ENCODE data around the gene GPR45. TPM values are rescaled to one million over a fixed set of nuclear protein-coding genes. Genes with fewer than 3 reads are reported as not detected.

The GPR45 gene
- total and polyA plus RNA-seq, 9 of the 15 experiments (the other 6 are each of a cell fraction or from before 2014, with no cell fraction given), result not detected

DNA sequence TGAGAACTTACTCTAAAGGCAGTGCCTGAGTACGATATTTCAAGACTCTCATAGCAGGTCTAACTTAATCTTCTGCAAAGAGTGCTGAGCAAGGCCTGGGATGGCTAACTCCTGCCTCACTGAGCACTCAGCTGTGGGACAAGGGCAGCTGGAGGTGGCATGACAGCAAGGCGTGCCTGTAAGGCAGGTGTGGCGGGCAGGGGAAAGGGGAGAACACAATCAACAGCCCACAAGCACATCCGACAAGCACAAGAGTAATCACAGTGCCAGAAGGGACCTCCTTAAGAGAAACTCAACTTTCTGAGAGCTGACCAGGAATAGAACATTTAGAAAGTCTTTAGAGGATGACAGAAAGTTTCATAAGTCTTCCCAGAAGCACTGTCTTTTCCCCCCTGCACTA lies 42.0 kb downstream of the GPR45 start:
- 92% methylated on average over 3 of the region's 4 CpGs for WGBS (ENCODE audit: insufficient coverage, low coverage, missing lambda C conversion rate)
- intact Hi-C loops (cut with micrococcal nuclease) (no loop called here), in situ Hi-C loops (cut with MboI) (no loop called here)
- Histone ChIP-seq H3K9me1 (ENCODE audit: control insufficient read depth, insufficient read depth, low read length) (peaks cover 3% of the 10 kb centered on the region), H3K4me3 (no peak overlapping the region), H3K9me3 (replicated peaks; ENCODE audit: control insufficient read depth, insufficient read depth, low read depth, low read length) (no peaks in the 10 kb centered on the region), H3K9ac (ENCODE audit: insufficient read depth in 1 of 2, low read depth in 2 of 2, low read length in 2 of 2) (no peak overlapping the region; a peak in 1 of 4 replicates), H3K27ac (ENCODE audit: extremely low read depth, low read depth, low read length) (no peak overlapping the region), H3K4me2 (ENCODE audit: insufficient read depth, low read length) (no peak overlapping the region), H3K36me3 (ENCODE audit: control insufficient read depth, insufficient read depth, low read length) (peaks cover 83% of the 10 kb centered on the region; the same call in 2 of the 3 replicates), H3K4me1 (replicated peaks in 1 of 2; ENCODE audit: control insufficient read depth in 2 of 2, insufficient read depth in 2 of 2, low read length in 2 of 2) (0 out of 5 replicates have a peak, but pooled peaks cover 0 to 3% of the 10 kb centered on the region in 2 experiments), H3K79me2 (ENCODE audit: control insufficient read depth, insufficient read depth, low read length) (no peaks in the 10 kb centered on the region), H3K27me3 (ENCODE audit: control insufficient read depth in 2 of 2, insufficient read depth in 2 of 2, low read length in 2 of 2) (no peaks in the 10 kb centered on the region), H2AFZ (ENCODE audit: low read depth, low read length) (no peak overlapping the region), H4K20me1 (replicated peaks; ENCODE audit: control insufficient read depth, insufficient read depth, low read length) (peaks cover 3% of the 10 kb centered on the region; the same call in 1 of the 2 replicates)
- DNase-seq (ENCODE audit: extremely low read depth in 1 of 4, low spot score in 3 of 4), result no peak
- ATAC-seq, result no peak
- BruUV-seq (replicated peaks), result no TSS peak
- ChIA-PET CTCF (ENCODE audit: low intra/inter-chr PET ratio) (no interaction called here), POLR2A (interaction anchor here (1.0 kb wide), 1 partner anchor 10 kb away, joined by 3 read pairs; no protein-coding TSS in a partner anchor)
- no peak for FAIRE-seq
- no peak for TF ChIP-seq HIVEP1 (CRISPR knock-in tag; IDR thresholded peaks at IDR 0.05)
- TF ChIP-seq HDAC6 (IDR thresholded peaks at IDR 0.05; ENCODE audit: low read depth, low read length), result no peak
- no peak for TF ChIP-seq IRF2 (CRISPR knock-in tag; IDR thresholded peaks at IDR 0.05)
- TF ChIP-seq, protein P1, sequence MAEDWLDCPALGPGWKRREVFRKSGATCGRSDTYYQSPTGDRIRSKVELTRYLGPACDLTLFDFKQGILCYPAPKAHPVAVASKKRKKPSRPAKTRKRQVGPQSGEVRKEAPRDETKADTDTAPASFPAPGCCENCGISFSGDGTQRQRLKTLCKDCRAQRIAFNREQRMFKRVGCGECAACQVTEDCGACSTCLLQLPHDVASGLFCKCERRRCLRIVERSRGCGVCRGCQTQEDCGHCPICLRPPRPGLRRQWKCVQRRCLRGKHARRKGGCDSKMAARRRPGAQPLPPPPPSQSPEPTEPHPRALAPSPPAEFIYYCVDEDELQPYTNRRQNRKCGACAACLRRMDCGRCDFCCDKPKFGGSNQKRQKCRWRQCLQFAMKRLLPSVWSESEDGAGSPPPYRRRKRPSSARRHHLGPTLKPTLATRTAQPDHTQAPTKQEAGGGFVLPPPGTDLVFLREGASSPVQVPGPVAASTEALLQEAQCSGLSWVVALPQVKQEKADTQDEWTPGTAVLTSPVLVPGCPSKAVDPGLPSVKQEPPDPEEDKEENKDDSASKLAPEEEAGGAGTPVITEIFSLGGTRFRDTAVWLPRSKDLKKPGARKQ (CRISPR knock-in tag; IDR thresholded peaks at IDR 0.05), result no peak
- TF ChIP-seq ZNF75A (CRISPR knock-in tag; IDR thresholded peaks at IDR 0.05), result no peak
- no peak for TF ChIP-seq SRSF1 (IDR thresholded peaks at IDR 0.05; ENCODE audit: low read depth, low read length)
- TF ChIP-seq, protein P2, sequence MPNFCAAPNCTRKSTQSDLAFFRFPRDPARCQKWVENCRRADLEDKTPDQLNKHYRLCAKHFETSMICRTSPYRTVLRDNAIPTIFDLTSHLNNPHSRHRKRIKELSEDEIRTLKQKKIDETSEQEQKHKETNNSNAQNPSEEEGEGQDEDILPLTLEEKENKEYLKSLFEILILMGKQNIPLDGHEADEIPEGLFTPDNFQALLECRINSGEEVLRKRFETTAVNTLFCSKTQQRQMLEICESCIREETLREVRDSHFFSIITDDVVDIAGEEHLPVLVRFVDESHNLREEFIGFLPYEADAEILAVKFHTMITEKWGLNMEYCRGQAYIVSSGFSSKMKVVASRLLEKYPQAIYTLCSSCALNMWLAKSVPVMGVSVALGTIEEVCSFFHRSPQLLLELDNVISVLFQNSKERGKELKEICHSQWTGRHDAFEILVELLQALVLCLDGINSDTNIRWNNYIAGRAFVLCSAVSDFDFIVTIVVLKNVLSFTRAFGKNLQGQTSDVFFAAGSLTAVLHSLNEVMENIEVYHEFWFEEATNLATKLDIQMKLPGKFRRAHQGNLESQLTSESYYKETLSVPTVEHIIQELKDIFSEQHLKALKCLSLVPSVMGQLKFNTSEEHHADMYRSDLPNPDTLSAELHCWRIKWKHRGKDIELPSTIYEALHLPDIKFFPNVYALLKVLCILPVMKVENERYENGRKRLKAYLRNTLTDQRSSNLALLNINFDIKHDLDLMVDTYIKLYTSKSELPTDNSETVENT (CRISPR knock-in tag; IDR thresholded peaks at IDR 0.05), result no peak
- TF ChIP-seq CC2D1A (IDR thresholded peaks at IDR 0.05), result no peak
- TF ChIP-seq GATA2 (CRISPR knock-in tag; IDR thresholded peaks at IDR 0.05), result no peak

All from K562 (cell line).